Stimulated activated CD8-positive, alpha-beta memory T cell treated with anti-CD3 and anti-CD28 coated beads, Interleukin-15, amount 100 ng/mL, for 1 hour (primary cell): ENCODE results near the gene IL1RAP.
"Not testable (repeated sequence)": the region's sequence is repeated elsewhere in the genome, so short reads cannot be mapped to it uniquely, and the experiment has no call there.

Experiments
- DNase-seq: peaks from one replicate; pipeline ENCODE4 v3.0.0-alpha.2; 2020; ENCODE audit warnings: low read depth

IL1RAP gene

DNA sequence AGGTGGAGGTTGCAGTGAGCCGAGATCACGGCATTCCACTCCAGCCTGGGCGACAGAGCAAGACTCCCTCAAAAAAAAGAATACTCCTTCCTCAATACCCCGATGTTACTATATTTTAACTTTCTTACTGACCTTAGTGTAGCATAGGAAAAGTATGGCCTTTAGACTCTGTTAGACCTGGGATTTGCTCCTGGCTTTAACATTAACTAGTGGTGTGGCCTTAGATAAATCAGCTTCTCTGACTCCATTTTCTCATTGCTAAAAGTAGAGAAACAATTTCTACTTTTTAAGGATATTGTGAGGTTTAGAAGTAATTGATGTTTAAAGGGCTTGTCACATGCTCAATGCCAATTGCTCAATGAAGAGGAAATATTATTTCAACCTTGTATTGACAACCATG is 7.6 kb upstream of the IL1RAP start:
- DNase-seq: no peak

DNA sequence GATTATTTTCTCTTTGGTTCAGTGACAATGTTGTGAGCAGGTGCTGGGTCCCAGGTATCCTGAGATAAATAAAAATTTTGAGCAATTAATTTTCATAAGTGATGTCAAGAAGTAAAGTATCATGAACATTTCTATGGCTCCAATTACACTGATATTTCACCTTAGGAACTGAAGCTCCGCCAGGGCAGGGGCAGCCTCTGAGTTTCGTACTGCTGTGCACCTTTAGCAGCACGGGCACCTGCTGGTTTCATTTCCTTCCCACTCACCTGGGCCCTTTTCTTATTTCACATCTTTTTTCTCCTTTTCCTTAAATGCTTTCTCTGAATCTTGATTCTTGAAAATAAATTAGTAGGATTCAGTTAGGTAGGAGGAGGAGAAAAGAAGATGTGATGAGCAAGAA is 1.2 kb upstream of the IL1RAP start:
- DNase-seq: no peak

DNA sequence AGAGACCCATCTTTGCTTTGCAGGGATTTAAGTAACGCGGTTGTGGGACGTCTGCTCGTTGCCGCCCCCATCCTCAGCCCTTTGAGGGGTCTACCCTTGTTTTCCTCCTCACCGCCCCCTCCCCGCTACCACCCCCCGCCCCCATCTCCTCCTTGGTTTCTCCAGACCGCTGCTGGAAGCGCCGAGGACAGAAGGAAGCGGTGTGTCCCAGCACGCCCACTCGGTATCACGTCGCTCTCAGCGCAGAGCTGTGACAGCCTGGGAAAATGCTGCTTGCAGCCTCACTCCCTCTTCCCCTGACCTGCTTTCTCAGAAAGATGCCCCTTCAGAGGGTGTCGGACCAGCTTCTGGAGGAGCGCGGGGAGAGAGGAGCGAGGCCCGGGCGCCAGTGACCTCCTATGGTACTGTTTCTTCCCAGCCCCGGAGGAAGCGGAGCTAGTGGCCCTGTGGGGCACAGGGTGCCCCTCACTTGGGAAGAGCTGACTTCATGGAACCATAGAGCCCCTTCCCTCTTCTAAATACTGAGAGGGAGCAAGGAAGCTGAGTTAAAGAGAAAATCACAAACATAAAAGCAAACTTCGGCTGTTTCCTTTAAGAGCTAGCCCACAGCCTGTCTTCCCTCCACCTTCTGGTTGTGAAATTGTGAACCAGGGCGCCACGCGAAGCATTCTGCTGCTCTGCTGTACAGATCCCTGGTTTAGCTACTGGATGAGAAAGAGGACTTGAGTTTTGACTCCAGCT is 698 bp downstream of the IL1RAP start:
- no peak for DNase-seq

DNA sequence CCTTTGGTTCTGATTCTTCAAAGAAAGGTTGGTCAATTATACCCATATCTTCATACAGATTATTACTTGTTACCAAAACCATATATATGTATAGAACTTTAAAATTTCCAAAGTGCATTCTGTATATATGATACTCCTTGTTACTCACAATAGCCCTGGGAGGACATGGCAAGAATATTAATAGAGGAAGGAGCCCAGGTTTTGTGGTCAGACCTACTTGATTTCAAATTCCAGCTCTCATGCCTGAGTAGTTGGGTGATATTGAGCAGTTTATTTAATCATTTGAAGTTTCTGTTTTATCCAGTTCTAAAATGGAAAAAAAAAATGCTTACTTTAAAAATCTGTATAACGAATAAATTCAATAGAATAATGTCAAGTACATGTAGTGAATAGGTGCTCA is 2.5 kb downstream of the IL1RAP start:
- no peak for DNase-seq

DNA sequence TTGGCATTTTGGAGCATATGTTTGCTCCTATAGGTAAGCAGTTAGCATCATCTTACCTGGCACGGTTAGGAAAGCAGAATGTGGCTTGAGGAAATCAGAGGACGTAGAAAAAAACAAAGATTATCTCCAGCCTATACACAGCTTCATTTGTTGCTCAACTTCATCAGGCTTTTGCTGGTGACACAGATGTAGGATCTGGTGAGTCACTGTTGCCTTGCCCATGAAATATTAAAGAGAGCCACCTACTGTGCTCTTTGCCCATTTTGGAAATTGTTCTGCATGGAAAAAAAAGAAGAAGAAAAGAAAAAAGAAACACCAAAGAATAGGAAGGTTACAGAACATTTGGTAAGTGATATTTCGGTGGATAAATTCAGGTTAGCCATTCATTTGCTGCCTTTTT is 3.8 kb downstream of the IL1RAP start:
- DNase-seq: no peak

DNA sequence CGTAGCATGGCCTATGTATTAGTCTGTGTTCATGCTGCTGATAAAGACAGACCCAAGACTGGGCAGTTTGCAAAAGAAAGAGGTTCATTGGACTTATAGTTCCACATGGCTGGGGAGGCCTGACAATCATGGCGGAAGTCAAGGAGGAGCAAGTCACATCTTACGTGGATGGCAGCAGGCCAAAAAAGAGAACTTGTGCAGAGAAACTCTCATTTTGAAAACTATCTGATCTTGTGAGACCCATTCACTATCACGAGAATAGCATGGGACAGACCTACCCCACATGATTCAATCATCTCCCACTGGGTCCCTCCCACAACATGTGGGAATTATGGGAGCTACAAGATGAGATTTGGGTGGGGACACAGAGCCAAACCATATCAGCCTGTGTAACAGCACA is 4.6 kb downstream of the IL1RAP start:
- DNase-seq: not testable (repeated sequence)

DNA sequence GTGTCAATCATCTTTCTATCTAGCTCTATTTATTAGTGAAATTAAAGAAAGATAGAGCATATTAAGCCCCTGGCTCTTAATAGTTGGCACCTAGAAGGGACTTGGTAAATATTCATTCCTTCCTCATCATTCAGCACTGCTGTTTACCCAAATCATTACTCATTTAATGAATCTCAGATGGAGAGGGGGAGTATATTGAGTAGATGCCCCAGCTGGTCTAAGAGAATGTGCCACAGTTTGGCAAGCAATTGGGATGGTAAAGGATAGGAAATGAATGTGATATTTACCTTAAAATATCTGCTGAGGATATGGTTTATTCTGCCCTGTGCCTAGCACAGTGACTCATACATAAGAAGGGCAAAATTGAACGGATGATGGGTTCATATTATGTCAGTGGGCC is 6.0 kb downstream of the IL1RAP start:
- DNase-seq: no peak

DNA sequence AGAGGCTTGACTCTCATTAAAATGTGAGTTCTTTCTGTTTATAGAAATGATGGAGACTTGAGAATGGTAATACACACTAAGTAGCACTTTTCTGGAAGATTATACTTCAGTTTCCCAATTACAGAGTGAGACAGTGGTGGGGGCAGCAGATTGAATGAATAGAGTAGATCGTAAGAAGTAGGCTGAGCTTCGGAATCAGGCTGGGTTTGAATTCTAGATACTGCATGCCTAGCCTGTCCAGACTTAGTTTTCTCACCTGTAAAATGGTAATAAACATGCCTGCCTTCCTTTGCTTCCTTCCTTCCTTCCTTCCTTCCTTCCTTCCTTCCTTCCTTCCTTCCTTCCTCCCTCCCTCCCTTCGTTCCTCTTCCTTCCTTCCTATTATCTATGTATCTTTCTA is 8.1 kb downstream of the IL1RAP start:
- no peak for DNase-seq

DNA sequence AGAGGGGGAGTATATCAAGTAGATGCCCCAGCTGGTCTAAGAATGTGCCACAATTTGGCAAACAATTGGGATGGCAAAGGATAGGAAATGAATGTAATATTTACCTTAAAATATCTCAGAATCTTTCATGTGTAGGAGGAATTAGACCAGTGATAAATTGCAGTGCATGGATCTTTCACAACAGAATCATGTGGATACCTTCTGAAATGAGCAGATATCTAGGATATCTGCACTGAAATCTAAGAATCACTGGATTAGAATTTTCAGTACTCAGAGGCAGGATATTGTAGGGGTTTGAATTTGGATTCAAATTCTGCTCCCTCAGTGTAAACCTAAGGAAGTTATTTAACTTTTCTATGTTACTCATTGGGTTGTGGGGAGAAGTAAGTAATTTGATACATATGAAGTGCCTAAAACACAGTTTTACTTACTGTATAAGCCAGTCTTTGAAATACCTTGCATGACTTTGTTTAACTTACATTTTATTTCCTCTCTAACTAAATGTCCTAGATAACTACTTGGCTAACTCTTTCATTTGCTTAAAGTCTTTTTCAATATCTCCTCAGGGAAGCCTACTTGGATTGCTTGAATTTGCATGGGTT is 8.8 kb downstream of the IL1RAP start:
- DNase-seq: no peak

DNA sequence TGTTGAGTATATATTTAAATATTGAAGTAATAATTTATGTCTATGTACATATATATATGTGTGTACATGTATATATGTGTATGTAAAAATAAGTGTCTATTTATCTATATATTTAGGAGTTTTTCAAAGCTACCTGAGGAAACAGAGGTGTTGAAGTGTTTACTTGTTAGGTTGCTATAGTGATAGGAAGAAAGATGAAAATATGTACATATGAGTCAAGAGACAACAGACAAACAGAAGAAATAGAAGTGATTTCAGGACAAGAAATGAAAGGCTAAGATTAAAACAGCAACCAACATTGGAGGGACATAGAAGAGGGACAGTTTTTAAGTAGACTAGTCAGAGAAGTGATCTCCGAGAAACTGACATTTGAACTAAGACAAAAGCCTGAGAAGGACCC is 11.1 kb downstream of the IL1RAP start:
- DNase-seq: no peak

DNA sequence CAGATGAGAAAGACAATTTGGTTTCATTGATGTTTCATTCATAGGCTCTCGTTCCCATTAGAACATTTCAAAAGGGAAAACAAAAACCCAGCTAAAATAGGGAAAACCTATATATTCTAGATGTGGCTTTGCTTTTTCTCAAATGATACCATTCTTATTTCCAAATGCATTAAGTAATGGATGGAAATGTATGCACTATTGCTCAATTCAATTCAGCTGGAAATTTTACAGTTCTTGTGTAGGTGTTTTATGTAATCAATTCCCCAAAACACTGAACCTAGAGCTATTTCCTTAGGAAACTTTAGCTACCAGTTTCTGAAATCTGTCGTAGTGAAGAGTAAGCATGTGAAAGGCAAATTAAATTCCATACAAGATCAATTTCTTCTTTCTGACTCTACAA is 11.7 kb downstream of the IL1RAP start:
- no peak for DNase-seq

DNA sequence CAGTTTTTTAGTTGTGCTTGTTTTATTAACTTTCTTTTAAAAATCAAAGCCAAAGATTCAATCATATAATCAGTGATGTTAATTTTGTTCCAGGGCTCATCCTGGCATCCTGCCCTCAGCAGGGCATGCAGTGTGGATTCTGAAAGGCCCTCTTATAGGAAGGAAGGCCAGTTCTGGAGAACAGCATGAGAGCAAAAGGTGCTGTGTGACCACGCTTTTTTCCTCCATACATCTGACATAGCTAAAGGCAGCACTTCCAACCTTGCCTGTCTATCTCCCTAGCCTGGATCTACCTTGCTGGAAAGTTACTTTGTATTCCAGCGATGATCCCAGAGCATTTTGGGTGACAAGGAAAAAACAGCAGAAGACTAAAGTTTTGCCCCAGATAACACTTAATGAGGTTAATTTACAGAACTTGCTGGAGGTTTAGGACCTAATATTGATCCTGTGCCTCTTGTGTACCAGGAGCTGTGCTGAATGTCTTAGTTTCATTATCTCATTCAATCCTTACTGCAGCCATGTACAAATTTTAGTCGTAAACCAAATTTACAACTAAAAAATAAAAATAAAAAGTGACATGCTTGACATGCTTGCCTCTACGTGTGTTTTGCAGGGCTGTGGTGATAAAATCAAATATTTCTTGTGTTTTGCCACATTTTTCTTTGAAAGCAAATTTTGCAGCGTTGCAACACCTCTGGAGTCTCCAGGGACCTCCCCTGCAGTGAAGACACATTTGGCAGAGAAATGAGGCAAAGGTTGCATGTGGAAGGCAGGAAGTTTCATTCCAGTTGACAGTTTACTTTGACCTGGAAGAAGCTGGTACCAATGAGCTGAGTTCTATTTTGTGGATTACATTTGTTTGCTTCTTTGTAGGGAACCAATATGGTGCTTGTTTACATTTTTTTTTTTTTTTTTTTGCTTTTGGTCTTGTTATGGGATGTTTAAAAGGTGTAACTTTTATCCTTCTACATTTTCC is 13.2 kb downstream of the IL1RAP start:
- DNase-seq: no peak

DNA sequence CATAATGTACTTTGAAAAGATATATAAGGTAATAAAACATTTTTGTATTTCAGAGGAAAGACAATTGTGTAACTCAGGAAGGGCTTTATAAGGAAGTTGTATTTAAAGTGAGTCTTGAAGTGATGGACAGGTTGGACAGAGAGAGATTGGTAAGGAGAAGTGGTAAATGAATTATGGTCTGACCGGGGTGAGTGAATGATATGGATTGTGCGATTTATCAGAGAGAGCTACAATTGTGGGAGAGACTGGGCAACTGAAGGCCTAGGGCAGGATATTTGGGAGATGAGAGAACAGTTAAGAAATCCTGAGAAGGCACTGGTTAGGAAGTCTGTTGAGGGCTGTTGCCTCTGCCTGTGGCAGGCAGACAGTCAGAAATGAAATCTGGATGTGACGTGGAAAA is 14.8 kb downstream of the IL1RAP start:
- no peak for DNase-seq

DNA sequence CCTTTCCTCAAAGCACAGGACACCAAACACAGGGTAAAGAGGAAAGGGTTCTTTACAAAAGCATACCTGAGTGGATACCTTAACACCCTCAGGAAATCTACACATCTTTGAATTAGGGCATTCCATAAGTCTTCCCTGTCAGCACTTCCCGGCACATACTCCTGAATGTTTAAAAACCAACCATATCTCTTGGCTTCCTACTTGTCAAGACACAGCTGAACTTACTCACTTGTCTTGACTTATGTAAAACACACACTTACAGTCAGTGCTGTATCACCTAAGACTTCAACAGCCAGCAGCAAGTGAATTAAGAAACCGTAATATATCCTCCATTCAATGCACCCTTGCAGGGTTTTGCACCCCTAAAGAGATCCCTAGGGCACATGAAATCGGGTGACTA is 17.5 kb downstream of the IL1RAP start:
- no peak for DNase-seq

DNA sequence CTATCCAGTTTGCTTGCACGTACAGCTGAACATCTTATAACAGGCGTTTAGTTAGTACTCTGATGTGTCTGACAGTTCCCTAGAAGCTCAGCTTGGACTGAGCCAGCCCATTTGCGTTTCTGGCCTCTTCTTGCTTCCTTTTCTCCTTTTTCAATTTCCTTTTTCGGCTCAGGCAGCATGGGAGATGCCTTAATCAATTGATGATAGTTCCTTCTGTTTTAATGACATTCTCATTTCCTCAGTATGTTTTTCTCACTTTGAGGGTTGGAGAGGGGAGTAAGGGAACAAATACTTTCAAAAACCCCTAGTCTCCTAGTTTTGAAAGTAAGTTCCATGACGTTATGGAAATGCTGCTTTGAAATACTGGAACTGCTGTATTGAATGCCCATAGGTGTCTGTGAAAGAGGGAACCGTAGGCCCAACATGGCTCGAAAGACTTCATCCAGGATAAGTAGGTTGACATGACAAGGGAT is 18.9 kb downstream of the IL1RAP start:
- no peak for DNase-seq

DNA sequence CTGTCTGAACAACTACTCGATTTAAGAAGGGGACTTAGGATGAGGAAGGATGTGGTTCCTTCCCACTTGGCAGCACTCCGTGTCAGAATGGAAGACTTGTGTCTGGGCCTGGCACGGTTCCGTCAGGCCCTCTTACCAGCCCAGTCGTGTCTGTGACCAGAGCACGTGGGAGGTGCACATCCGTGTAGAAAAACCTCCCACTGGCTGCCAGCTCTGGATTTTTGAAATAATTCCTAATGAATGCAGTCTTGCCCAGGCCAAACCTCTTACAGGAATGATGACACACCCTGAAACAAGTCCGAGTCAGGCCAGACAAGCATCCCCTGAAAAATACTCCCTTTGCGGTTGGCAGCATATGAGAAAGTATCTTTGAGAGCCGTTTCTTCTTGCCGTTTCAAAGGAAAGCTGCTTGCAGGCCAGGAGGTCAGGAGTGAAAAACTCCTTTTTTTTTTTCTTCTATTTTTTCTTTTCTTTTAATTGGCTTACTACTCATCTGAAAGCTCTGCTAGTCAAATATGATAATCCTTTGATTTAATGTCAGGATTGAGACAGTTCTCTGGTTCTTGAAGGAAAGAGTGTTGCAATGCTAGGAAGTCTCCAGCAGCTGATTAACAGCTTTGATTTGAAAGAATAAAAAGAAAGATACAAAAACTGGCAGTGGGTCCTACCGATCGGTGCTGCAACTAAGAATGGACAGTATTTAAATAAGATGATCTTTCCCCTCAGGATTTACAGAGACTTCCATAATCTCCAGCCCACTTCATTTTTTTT is 19.8 kb downstream of the IL1RAP start:
- no peak for DNase-seq

DNA sequence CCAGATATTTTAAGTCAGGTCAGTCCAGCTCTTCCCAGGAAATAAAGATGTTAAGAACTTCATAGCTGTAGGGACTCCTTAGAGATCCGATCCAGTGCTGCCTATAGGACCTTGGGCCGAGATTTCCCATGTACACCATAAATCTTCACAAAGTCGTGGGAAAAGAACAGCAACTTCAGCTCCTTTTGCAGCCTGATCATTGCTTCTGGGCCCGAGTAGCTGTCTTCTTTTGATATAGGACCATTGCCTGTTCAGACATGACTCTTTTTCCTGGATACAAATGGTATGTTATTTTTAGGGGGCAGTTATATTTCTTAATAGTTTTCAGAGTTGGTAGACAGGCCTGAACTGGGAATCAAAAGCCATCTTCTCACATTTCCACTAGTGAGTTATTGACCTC is 20.5 kb downstream of the IL1RAP start:
- DNase-seq: no peak

DNA sequence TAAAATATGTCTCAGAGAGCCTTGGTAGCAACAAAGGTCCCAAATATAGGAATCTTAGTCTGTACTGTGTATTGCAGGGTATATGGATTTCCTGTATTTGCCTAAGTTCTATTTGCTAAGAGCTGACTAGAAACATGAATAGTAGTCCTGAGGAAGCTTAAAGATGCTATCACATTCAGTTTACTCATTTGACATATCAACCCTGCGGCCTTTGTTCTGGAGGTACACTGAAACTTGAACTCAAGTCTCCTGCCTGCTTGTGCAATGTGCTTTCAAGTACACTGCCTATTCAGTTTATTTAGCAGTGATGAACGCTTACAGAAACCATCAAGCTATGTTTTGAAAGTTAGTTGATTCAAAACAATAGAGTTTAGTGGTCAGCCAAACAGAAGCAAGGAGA is 21.1 kb downstream of the IL1RAP start:
- no peak for DNase-seq

DNA sequence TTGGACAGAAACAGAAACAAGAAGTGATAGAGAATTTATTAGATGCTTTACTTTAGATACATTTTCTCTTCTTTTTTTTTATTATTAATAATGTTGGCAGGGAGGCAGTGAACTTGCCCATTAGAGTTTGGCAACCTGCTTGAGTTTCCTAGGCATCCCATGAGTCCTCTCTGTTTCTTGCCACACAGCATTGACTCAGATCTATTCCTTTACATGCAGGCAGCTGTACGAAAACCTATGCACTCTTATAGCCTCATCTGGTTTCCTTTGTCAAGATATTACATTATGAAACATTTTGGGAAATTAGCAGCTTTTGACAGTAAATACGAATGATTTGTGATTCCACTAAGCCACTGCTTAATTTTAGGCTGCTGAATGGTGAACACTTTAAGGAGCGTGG is 23.3 kb downstream of the IL1RAP start:
- DNase-seq: no peak

DNA sequence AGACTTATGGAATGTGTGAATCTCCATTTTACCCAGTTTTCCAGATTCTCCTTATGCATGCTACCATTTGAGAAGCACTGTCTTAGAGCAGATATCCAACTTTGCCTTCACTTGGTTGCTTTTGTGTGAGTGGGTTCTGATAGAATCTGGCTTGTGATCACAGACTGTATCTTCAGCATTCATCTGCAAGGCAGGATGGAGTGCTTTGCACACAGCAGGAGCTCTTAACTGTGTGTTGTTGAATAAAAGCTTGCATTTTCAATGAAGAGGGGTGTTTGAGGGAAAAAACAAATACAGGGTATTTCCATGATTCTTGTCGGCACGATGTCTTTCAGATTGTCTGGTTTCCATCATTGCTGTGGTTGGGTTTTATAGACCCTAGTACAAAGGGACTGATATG is 24.4 kb downstream of the IL1RAP start:
- DNase-seq: no peak

DNA sequence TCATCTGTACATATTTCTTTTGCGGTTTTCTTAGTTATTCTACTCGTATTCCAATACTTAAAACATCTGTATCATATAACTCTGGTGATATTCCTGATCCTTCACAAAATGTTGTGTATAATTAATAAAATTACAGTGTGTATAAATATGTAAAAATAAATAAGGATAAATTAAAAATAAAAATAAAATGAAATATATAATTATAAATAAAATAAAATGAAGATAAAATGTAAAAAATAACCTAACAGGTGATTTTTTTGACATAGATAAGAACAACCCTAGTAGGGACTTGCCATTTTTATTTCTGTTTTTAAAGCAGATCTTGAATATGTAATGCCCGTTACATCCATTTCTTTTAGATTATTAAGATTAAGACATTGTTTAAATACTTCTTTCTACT is 25.6 kb downstream of the IL1RAP start:
- DNase-seq: no peak

DNA sequence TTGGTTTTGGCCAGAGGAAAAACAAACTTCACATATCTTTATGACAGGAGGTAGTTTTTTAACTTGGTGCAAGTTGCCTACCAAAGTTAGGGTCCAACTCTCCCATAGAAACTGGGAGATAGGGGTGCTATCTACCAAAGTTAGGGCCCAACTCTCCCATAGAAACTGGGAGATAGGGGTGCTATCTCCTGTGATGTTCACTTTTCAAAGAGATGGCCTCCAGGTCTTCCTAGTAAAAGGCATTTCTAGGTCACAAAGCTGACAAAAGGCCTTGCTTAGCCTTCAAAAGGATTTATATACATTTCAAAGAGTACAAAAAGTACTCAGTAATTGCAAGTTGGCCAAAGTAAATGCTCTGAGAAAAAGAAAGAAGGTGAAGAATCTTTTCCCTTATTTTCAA is 27.1 kb downstream of the IL1RAP start:
- no peak for DNase-seq
